A549 (cell line): Measurements from ENCODE around the gene POP5.

Experiments
- CEBPB ChIP-seq, 2 experiments: fragments of >200 bp in 1 of 2; sonication (Bioruptor Twin) in 1 of 2; formaldehyde crosslinking in 1 of 2; IDR thresholded peaks; 2 replicates each; pipeline ENCODE4 v1.6.1; 2012 to 2016
- ELK1 ChIP-seq: fragments of 150-350 bp; IDR thresholded peaks from 2 replicates; pipeline ENCODE4 v1.6.1; 2014; ENCODE audit warnings: low read depth, mild to moderate bottlenecking, low read length
- EP300 ChIP-seq, 2 experiments: fragments of >200 bp; sonication (Bioruptor Twin); formaldehyde crosslinking; IDR thresholded peaks; 2 replicates in 1 of 2; 3 replicates in 1 of 2; pipeline ENCODE4 v1.6.1; 2016 to 2017
- JUNB ChIP-seq: fragments of >200 bp; sonication (Bioruptor Twin); formaldehyde crosslinking; IDR thresholded peaks from 2 replicates; pipeline ENCODE4 v1.6.1; 2016
- MYC ChIP-seq: IDR thresholded peaks from 2 replicates; pipeline ENCODE4 v1.6.1; 2012; ENCODE audit warnings: mild to moderate bottlenecking, inconsistent platforms, low read length, improper control_type of control experiment, borderline replicate concordance
- POLR2A ChIP-seq: IDR thresholded peaks from 2 replicates; pipeline ENCODE4 v1.6.1; 2012; ENCODE audit warnings: mild to moderate bottlenecking, low read length
- RAD21 ChIP-seq, 2 experiments: fragments of >200 bp in 1 of 2; sonication (Bioruptor Twin) in 1 of 2; formaldehyde crosslinking in 1 of 2; IDR thresholded peaks in 1 of 2; conservative IDR thresholded peaks in 1 of 2; 2 replicates in 1 of 2; 3 replicates in 1 of 2; pipeline ENCODE4 v1.6.1; 2012 to 2018; ENCODE audit warnings: inconsistent platforms in 1 of 2
- REST ChIP-seq: fragments of 200-600 bp; sonication (generic); IDR thresholded peaks from 2 replicates; pipeline ENCODE4 v1.6.1; 2016; ENCODE audit warnings: antibody characterized with exemption, mild to moderate bottlenecking, moderate library complexity
- SREBF2 ChIP-seq: fragments of 450-650 bp; IDR thresholded peaks from 2 replicates; pipeline ENCODE4 v1.6.1; 2014; ENCODE audit warnings: mild to moderate bottlenecking, moderate library complexity
- TP53 ChIP-seq: fragments of 250-450 bp; sonication (Bioruptor Pico); IDR thresholded peaks from 2 replicates; pipeline ENCODE4 v1.5.0; 2021; ENCODE audit warnings: mild to moderate bottlenecking, moderate library complexity
- TF ChIP-seq, protein P1 (sequence below): fragments of >200 bp; sonication (Bioruptor Twin); formaldehyde crosslinking; IDR thresholded peaks from 3 replicates; pipeline ENCODE4 v1.5.1; 2016
- TF ChIP-seq, protein P2 (sequence below): IDR thresholded peaks from 2 replicates; pipeline ENCODE4 v1.6.1; 2012

- TF ChIP-seq, protein P1, sequence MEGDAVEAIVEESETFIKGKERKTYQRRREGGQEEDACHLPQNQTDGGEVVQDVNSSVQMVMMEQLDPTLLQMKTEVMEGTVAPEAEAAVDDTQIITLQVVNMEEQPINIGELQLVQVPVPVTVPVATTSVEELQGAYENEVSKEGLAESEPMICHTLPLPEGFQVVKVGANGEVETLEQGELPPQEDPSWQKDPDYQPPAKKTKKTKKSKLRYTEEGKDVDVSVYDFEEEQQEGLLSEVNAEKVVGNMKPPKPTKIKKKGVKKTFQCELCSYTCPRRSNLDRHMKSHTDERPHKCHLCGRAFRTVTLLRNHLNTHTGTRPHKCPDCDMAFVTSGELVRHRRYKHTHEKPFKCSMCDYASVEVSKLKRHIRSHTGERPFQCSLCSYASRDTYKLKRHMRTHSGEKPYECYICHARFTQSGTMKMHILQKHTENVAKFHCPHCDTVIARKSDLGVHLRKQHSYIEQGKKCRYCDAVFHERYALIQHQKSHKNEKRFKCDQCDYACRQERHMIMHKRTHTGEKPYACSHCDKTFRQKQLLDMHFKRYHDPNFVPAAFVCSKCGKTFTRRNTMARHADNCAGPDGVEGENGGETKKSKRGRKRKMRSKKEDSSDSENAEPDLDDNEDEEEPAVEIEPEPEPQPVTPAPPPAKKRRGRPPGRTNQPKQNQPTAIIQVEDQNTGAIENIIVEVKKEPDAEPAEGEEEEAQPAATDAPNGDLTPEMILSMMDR = peak; percentile 28; the same call in 2 of the 3 replicates
- peak; percentile 21 to 44; a peak in 3 of 5 replicates for TF ChIP-seq RAD21 (conservative IDR thresholded peaks at IDR 0.05 in 1 of 2, IDR thresholded peaks at IDR 0.05 in 1 of 2)
- no peak for TF ChIP-seq SREBF2
- no peak for TF ChIP-seq ELK1
- TF ChIP-seq POLR2A = no peak
- TF ChIP-seq, protein P2, sequence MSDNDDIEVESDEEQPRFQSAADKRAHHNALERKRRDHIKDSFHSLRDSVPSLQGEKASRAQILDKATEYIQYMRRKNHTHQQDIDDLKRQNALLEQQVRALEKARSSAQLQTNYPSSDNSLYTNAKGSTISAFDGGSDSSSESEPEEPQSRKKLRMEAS = no peak; the same call in 1 of the 2 replicates
- TF ChIP-seq EP300 (IDR thresholded peaks at IDR 0.05) = no peak
- no peak for TF ChIP-seq REST
- no peak for TF ChIP-seq TP53 (CRISPR knock-in tag)
- TF ChIP-seq CEBPB (IDR thresholded peaks at IDR 0.05) = no peak
- TF ChIP-seq JUNB = no peak
- no peak for TF ChIP-seq MYC
Measured at GRCh38 chr12:120584343-120585149, 3.3 kb upstream of the POP5 start.
